Activated B cell treated with CpG ODN at 0.5 μM for 24 hours (primary cell): ENCODE measurements around the gene FRMD6. TPM values are rescaled to one million over a fixed set of nuclear protein-coding genes. Genes with fewer than 3 reads are reported as not detected.

Source experiments
- ATAC-seq: fragments of 200-7000 bp; cut with Tn5 transposase; one replicate; pipeline ENCODE4 v1.10.0; 2021; ENCODE audit warnings: low read depth, mild to moderate bottlenecking, moderate library complexity
- CTCF ChIA-PET: fragments of 350-600 bp; sonication (Branson Sonifier 250); formaldehyde crosslinking; loops from one replicate; lab custom pipeline; 2021; ENCODE audit warnings: antibody characterized with exemption; lab: Charles Lee
- POLR2A ChIA-PET: fragments of 350-600 bp; sonication (Branson Sonifier 250); formaldehyde crosslinking; loops from one replicate; lab custom pipeline; 2021; ENCODE audit warnings: antibody characterized with exemption; lab: Charles Lee
- DNase-seq: peaks from one replicate; pipeline ENCODE4 v3.0.0; 2022
- H3K27ac Mint-ChIP-seq: one replicate; pipeline ENCODE4 v1.8.0; 2020; ENCODE audit warnings: mixed read lengths
- H3K27me3 Mint-ChIP-seq: one replicate; pipeline ENCODE4 v1.8.0; 2021; ENCODE audit warnings: mixed read lengths
- H3K36me3 Mint-ChIP-seq: one replicate; pipeline ENCODE4 v1.8.0; 2021; ENCODE audit warnings: low read depth, mixed read lengths
- H3K4me1 Mint-ChIP-seq: one replicate; pipeline ENCODE4 v1.8.0; 2021; ENCODE audit warnings: mixed read lengths
- H3K4me3 Mint-ChIP-seq: one replicate; pipeline ENCODE4 v1.8.0; 2020; ENCODE audit warnings: mild to moderate bottlenecking, mixed read lengths
- H3K9me3 Mint-ChIP-seq: one replicate; pipeline ENCODE4 v1.8.0; 2020; ENCODE audit warnings: mixed read lengths
- CTCF ChIP-seq: fragments of 200-600 bp; IDR thresholded peaks from one replicate; pipeline ENCODE4 v1.8.0; 2022; ENCODE audit warnings: antibody characterized with exemption, mild to moderate bottlenecking
- intact Hi-C: fragments of 100-400 bp; cut with micrococcal nuclease; formaldehyde crosslinking; loops from one replicate; pipeline ENCODE4 v1.15.1; 2024
- total RNA-seq: library from RNA; stranded (reverse); gene quantifications from 2 replicates; pipeline ENCODE4 v1.2.3, GENCODE V29; 2022

The FRMD6 gene
- total RNA-seq, 1 donor from 2014 or later, result 0.33 TPM

- Mint-ChIP-seq H3K27ac (no peak overlapping the region), H3K9me3 (peaks cover 4% of the 10 kb centered on the region), H3K36me3 (no peaks in the 10 kb centered on the region), H3K4me3 (no peak overlapping the region), H3K27me3 (peaks cover 11% of the 10 kb centered on the region), H3K4me1 (no peaks in the 10 kb centered on the region)
- DNase-seq, result no peak
- ATAC-seq, result no peak
- intact Hi-C loops, result no loop called here
- CTCF ChIA-PET, result no interaction called here
- TF ChIP-seq CTCF, result no peak
- POLR2A ChIA-PET, result interaction anchor here (0.7 kb wide), 1 partner anchor 124 kb away, joined by 4 read pairs; no protein-coding TSS in a partner anchor
Measured at GRCh38 chr14:51619561-51619960, 32.1 kb upstream of the FRMD6 start.

- Mint-ChIP-seq H3K27me3 (peaks cover 11% of the 10 kb centered on the region), H3K9me3 (peaks cover 4% of the 10 kb centered on the region), H3K36me3 (no peaks in the 10 kb centered on the region), H3K27ac (no peak overlapping the region), H3K4me3 (no peak overlapping the region), H3K4me1 (peaks cover 1% of the 10 kb centered on the region)
- POLR2A ChIA-PET, result no interaction called here
- DNase-seq, result no peak
- CTCF ChIA-PET, result no interaction called here
- ATAC-seq, result no peak
- no peak for TF ChIP-seq CTCF
- intact Hi-C loops, result no loop called here
Measured at GRCh38 chr14:51620056-51620455, 31.7 kb upstream of the FRMD6 start.

- no peak overlapping the region for H3K27ac Mint-ChIP-seq
- TF ChIP-seq CTCF, result no peak
- ATAC-seq, result no peak
- CTCF ChIA-PET, result no interaction called here
- H3K27me3 Mint-ChIP-seq, result peaks cover 9% of the 10 kb centered on the region
- no peak overlapping the region for H3K4me3 Mint-ChIP-seq
- intact Hi-C loops, result no loop called here
- no peak for DNase-seq
- H3K9me3 Mint-ChIP-seq, result peaks cover 4% of the 10 kb centered on the region
- H3K4me1 Mint-ChIP-seq, result peaks cover 6% of the 10 kb centered on the region
- POLR2A ChIA-PET, result no interaction called here
- H3K36me3 Mint-ChIP-seq, result no peaks in the 10 kb centered on the region
Measured at GRCh38 chr14:51621654-51622053, 30.1 kb upstream of the FRMD6 start.

- Mint-ChIP-seq H3K9me3 (peaks cover 4% of the 10 kb centered on the region), H3K36me3 (no peaks in the 10 kb centered on the region), H3K27ac (no peak overlapping the region), H3K4me3 (no peak overlapping the region), H3K4me1 (peaks cover 9% of the 10 kb centered on the region), H3K27me3 (peaks cover 7% of the 10 kb centered on the region)
- no peak for TF ChIP-seq CTCF
- intact Hi-C loops, result no loop called here
- CTCF ChIA-PET, result no interaction called here
- POLR2A ChIA-PET, result no interaction called here
- ATAC-seq, result no peak
- no peak for DNase-seq
Measured at GRCh38 chr14:51622376-51622775, 29.3 kb upstream of the FRMD6 start.

GRCh38 chr14:51624955-51625569 lies 26.6 kb upstream of the FRMD6 start:
- H3K9me3 Mint-ChIP-seq, result peaks cover 6% of the 10 kb centered on the region
- ChIA-PET CTCF (no interaction called here), POLR2A (no interaction called here)
- no peaks in the 10 kb centered on the region for H3K36me3 Mint-ChIP-seq
- no peak overlapping the region for H3K27ac Mint-ChIP-seq
- H3K4me1 Mint-ChIP-seq, result peaks cover 9% of the 10 kb centered on the region
- TF ChIP-seq CTCF, result no peak
- intact Hi-C loops, result no loop called here
- H3K4me3 Mint-ChIP-seq, result no peak overlapping the region
- H3K27me3 Mint-ChIP-seq, result peaks cover 9% of the 10 kb centered on the region
- DNase-seq (no peak), ATAC-seq (no peak)
